Epithelial cell of esophagus (primary cell): ENCODE results near the gene APBB2.

Experiments used
- DNase-seq: peaks from one replicate; pipeline ENCODE4 v3.0.0; 2010; ENCODE audit warnings: low read depth
- H3K4me3 ChIP-seq: 2 replicates; pipeline ENCODE4 v1.5.1; 2011; ENCODE audit warnings: mild to moderate bottlenecking, low read length, control low read depth
- TF ChIP-seq, protein P1 (sequence below): IDR thresholded peaks from 2 replicates; pipeline ENCODE4 v1.5.1; 2011; ENCODE audit warnings: low read depth, mild to moderate bottlenecking, low read length, control low read depth, inconsistent platforms; ENCODE audit not compliant: insufficient read depth; ENCODE audit errors: missing control alignments

APBB2 gene

DNA sequence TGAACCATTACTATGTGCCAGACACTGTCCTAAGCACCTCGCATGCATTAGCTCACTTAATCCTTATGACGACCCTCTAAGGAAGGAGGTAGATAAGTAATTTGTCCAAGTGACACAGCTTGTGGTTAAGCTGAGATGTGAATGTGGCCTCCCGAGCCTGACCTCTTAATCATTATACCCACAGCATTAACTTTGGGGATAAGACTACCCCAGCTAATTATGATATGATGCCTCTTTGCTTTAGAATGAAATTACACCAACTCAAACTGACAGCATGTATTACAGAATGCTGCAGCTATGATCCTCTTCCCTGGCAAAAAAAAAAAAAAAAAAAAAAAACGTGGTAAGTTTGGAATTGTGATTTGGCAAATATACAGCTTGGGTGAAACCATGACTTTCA is 53.5 kb downstream of the APBB2 start:
- DNase-seq: peak; percentile 43
- H3K4me3 ChIP-seq: no peak overlapping the region
- TF ChIP-seq, protein P1, sequence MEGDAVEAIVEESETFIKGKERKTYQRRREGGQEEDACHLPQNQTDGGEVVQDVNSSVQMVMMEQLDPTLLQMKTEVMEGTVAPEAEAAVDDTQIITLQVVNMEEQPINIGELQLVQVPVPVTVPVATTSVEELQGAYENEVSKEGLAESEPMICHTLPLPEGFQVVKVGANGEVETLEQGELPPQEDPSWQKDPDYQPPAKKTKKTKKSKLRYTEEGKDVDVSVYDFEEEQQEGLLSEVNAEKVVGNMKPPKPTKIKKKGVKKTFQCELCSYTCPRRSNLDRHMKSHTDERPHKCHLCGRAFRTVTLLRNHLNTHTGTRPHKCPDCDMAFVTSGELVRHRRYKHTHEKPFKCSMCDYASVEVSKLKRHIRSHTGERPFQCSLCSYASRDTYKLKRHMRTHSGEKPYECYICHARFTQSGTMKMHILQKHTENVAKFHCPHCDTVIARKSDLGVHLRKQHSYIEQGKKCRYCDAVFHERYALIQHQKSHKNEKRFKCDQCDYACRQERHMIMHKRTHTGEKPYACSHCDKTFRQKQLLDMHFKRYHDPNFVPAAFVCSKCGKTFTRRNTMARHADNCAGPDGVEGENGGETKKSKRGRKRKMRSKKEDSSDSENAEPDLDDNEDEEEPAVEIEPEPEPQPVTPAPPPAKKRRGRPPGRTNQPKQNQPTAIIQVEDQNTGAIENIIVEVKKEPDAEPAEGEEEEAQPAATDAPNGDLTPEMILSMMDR: no peak

DNA sequence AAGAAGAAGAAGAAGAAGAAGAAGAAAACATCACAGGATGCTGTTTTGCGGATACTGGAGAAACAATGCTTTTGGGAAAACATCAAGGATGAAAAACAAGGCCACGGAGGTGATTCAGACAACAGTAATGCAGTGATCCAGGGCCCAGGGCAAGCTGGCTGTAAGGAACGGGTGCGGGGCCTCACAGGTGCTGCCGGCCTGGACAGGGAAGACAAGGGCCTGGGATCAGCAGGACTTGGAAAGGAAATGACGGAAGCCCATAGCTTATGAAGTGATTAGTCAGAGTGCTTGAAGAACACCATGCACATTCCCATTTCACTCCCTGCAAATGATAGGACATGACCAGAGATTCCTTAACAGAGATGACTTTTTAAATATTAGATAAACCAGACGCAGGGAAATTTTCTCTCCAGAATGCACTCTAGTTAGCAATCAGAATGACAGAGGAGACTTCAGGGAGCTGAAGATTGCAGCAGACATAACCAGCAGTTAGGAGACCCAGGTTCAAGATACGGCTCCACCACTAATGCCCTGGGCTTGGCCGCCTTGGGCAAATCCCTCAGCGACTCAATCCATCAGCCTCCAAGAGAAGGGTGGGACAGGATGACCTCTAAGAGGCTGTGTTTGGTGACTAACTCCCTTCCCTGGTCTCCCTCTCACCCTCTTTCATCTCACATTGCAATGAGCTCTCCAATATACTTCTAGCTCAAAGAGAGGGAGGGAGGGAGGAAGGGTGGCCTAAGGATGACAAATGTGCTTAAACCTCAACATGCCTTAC is 54.1 kb downstream of the APBB2 start:
- H3K4me3 ChIP-seq: no peak overlapping the region
- TF ChIP-seq, protein P1: no peak
- DNase-seq: peak; percentile 99

DNA sequence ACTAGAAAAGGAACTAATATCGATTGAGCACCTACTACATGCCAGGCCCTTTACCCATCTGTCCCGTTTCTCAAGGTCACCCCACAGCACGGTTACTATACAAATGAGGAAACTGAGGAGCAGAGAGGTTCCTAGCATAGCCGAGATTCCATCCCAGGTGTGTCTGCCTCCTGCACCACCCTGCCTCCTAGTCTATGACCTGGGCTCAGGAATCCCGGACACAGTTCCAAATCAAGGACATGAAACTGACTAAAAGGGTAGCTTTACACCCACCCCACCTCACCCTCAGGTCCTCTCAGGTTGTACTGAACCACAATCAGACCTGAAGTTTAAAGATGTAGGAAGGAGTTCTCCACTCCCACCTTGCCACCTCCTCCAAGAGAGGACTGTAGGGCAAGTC is 55.6 kb downstream of the APBB2 start:
- no peak for DNase-seq
- no peak overlapping the region for H3K4me3 ChIP-seq
- TF ChIP-seq, protein P1: no peak

DNA sequence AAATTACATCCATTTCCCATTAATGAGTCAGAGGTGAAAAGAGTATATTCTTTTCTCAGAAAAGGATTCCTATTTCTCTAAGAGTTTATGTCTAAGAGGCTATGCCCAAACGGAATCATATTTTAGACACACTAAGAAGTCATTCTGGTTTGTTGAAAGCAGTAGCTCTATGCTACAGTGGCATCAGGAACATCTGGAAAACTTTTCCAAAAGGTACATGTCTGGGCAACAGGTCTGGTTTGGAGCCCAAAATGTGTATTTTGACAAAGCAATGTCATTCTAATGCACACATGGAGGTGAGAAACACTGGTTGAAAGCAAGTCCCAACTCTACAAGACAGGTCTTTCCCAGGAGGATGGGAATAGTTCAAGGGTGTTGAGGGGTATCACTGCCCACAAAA is 56.1 kb downstream of the APBB2 start:
- no peak overlapping the region for H3K4me3 ChIP-seq
- no peak for DNase-seq
- TF ChIP-seq, protein P1: no peak

DNA sequence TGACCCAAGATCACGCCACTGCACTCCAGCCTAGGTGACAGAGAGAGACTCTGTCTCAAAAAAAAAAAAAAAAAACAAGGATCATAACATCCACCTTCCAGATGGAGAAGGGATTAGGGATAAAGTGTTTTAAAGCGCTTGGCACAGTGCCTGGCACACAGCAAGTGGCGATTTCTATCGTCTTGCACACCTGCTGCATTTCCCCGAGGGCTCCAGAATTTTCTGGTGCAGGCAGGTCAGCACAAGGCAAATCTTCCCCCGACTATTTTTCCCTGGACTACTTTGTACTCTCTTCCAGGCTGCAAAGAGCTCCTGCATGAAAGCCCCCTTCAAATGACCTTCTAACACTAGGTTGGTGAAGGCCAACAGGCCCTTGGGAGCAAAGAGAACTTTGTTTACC is 57.3 kb downstream of the APBB2 start:
- DNase-seq: no peak
- TF ChIP-seq, protein P1: no peak
- no peak overlapping the region for H3K4me3 ChIP-seq

DNA sequence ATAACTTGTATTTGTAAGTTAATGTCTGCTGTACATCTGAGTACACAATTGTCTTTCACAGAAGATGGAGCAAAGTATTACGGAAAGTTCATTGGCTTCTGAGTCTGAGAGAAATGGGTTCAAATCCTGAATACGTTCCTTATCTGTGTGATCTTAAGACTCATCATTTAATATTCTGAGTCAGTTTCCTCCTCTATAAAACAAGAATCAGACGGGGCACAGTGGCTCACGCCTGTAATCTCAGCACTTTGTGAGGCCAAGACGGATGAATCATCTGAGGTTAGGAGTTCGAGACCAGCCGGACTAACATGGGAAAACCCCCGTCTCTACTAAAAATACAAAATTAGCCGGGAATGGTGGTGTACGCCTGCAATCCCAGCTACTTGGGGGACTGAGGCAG is 57.8 kb downstream of the APBB2 start:
- TF ChIP-seq, protein P1: no peak
- H3K4me3 ChIP-seq: no peak overlapping the region
- peak; percentile 39 for DNase-seq
